ENCODE data around the gene THBS3.
"Not testable (repeated sequence)": the region's sequence is repeated elsewhere in the genome, so short reads cannot be mapped to it uniquely, and the experiment has no call there.

THBS3 gene

DNA sequence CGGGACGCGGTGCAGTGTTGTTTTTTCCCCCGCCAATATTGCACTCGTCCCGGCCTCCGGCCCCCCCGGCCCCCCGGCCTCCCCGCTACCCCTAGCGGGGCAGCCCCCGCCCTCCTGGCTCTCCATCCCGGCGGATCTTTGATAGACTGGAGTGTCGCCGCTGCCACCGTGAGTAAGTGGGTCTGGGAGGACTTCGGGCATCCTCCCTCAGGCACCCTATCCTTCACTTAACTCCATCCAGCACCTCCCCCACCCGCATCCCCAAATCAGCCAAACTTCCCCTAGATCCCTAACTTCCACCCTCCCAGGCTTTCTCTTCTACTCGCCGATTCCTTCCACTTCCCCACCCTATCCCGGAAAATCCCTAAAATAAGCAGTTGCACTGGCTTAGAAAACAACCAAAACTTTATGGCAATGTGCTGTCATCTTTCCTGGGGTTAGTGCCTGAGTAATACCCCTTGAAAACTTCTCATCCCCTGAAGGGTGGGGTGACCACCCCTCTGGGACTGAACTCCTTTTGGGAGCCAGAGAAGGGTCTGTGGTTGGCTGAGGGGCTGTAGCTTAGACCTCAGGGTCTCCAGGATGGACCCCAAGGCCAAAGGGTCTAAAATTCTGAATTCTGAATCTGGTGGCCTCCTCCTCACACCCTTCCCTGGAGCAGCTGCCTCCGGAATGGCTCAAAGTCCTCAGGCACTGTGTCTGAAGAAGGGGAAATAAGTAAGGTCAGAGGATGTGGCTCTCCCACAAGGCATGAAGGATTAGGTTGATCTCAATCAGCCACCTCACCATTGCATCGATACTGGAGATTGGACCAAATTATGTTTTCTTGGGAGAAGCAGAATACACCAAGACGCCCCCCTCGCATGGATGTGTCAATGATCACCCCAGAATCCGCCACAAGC, 12.2 kb downstream of the THBS3 start:
- ChIA-PET CTCF (interaction anchor here (0.9 to 6.4 kb wide), 7 partner anchors 11 to 72 kb away, joined by 3 to 130 read pairs (median 4); partner anchors contain the start of genes KRTCAP2, MTX1, THBS3 and TRIM46), POLR2A (no interaction called here)
- Histone ChIP-seq H3K4me3 (ENCODE audit: control insufficient read depth in 1 of 7, extremely low read depth in 1 of 7, insufficient read depth in 4 of 7, low read depth in 2 of 7, low read length in 6 of 7) (peak overlapping the region in 5 of 7 experiments; percentile 11 to 86 (median 68)), H3K27me3 (replicated peaks in 2 of 5; ENCODE audit: control insufficient read depth in 4 of 5, insufficient read depth in 5 of 5, low read length in 4 of 5) (no peaks in the 10 kb centered on the region), H3K9me3 (ENCODE audit: control extremely low read depth in 1 of 5, control insufficient read depth in 4 of 5, insufficient read depth in 2 of 5, low read depth in 1 of 5, low read length in 4 of 5) (no peaks in the 10 kb centered on the region), H3K36me3 (ENCODE audit: control insufficient read depth in 4 of 4, insufficient read depth in 4 of 4, low read length in 3 of 4) (peaks cover 0 to 31% (median 0%) of the 10 kb centered on the region in 4 experiments), H3K27ac (ENCODE audit: insufficient read depth in 1 of 2, low read depth in 1 of 2, low read length in 2 of 2, poor library complexity in 1 of 2, severe bottlenecking in 2 of 2) (no peak overlapping the region), H3K4me1 (ENCODE audit: control extremely low read depth in 1 of 4, control insufficient read depth in 4 of 4, insufficient read depth in 4 of 4, low read length in 3 of 4) (peaks cover 0 to 35% (median 32%) of the 10 kb centered on the region in 4 experiments)
- DNase-seq = no peak
- 75% methylated on average over 8 of the region's 27 CpGs for WGBS (ENCODE audit: insufficient coverage)

DNA sequence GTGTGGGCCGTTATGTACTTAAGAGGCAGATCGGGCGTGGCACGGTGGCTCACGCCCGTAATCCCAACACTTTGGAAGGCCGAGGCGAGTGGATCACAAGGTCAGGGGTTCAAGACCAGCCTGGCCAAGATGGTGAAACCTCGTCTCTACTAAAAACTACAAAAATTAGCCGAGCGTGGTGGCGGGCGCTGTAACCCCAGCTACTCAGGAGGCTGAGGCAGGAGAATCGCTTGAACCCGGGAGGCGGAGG, 13.8 kb downstream of the THBS3 start:
- Histone ChIP-seq H3K4me1 (ENCODE audit: control extremely low read depth in 1 of 4, control insufficient read depth in 4 of 4, insufficient read depth in 4 of 4, low read length in 3 of 4) (peaks cover 0 to 35% (median 32%) of the 10 kb centered on the region in 4 experiments), H3K36me3 (ENCODE audit: control insufficient read depth in 4 of 4, insufficient read depth in 4 of 4, low read length in 3 of 4) (peaks cover 0 to 24% (median 0%) of the 10 kb centered on the region in 4 experiments), H3K27ac (ENCODE audit: insufficient read depth in 1 of 2, low read depth in 1 of 2, low read length in 2 of 2, poor library complexity in 1 of 2, severe bottlenecking in 2 of 2) (peak overlapping the region; percentile 66 to 84), H3K4me3 (ENCODE audit: control insufficient read depth in 1 of 7, extremely low read depth in 1 of 7, insufficient read depth in 4 of 7, low read depth in 2 of 7, low read length in 6 of 7) (peak overlapping the region in 6 of 7 experiments; percentile 65 to 86 (median 74))
- 7% methylated on average over 14 of the region's 16 CpGs for WGBS (ENCODE audit: insufficient coverage)
- H3K27me3 ChIP-seq (replicated peaks in 2 of 5; ENCODE audit: control insufficient read depth in 4 of 5, insufficient read depth in 5 of 5, low read length in 4 of 5); H3K9me3 ChIP-seq (ENCODE audit: control extremely low read depth in 1 of 5, control insufficient read depth in 4 of 5, insufficient read depth in 2 of 5, low read depth in 1 of 5, low read length in 4 of 5); DNase-seq: not testable (repeated sequence)
- ChIA-PET CTCF (interaction anchor here (0.6 to 6.4 kb wide), 13 partner anchors 8 to 640 kb away, joined by 3 to 130 read pairs (median 6); partner anchors contain the start of genes KRTCAP2, MSTO1, MTX1 and THBS3), POLR2A (interaction anchor here (0.6 to 1.9 kb wide), 6 partner anchors 13 to 1604 kb away, joined by 3 to 8 read pairs (median 4); partner anchors contain the start of gene KRTCAP2)

DNA sequence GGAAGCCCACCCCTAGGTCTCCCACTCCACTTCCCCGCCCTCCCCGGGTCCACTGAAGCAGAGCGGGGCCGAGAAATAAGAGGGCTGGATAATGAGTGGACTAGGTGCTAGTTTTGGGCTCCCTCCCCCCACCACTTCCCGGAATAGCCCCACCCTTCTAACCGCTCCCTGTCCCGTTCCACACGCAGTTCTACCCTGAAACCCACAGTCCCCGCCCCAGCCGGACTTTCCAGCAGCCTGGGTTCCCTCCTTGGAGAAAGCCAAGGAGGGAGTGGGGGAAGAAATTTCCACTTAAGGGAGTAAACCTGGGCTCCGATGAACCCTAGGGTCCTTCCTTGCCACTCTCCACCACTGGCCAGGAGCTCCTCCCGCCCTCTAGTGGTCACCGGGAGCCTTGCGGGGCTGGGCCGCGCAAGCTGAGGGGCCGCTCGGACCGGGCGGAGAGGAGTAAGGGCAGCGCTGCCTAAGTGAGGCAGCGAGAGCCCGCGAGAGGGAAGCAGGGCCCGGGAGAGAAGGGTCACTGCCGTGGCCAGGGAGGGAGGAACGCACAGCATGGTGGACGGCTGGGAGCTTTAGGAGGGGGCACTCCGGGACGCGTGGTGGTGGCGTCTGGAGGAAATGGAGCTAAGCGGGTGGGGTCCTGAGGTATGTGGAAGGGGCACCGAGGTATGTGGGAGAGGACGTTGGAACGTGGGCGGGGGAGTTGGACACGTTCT, 14.3 kb downstream of the THBS3 start:
- H3K4me1 ChIP-seq (ENCODE audit: control extremely low read depth in 1 of 4, control insufficient read depth in 4 of 4, insufficient read depth in 4 of 4, low read length in 3 of 4) = peaks cover 0 to 35% (median 32%) of the 10 kb centered on the region in 4 experiments
- WGBS (ENCODE audit: insufficient coverage) = 0% methylated on average over 27 of the region's 38 CpGs
- H3K4me3 ChIP-seq (ENCODE audit: control insufficient read depth in 1 of 7, extremely low read depth in 1 of 7, insufficient read depth in 4 of 7, low read depth in 2 of 7, low read length in 6 of 7) = peak overlapping the region; percentile 51 to 86 (median 74)
- H3K36me3 ChIP-seq (ENCODE audit: control insufficient read depth in 4 of 4, insufficient read depth in 4 of 4, low read length in 3 of 4) = peaks cover 0 to 23% (median 0%) of the 10 kb centered on the region in 4 experiments
- ChIA-PET POLR2A (interaction anchor here (0.6 to 1.9 kb wide), 5 partner anchors 14 to 853 kb away, joined by 3 to 8 read pairs (median 4); partner anchors contain the start of gene KRTCAP2), CTCF (interaction anchor here (0.5 to 6.4 kb wide), 20 partner anchors 8 to 641 kb away, joined by 3 to 130 read pairs (median 4); partner anchors contain the start of genes KRTCAP2, MSTO1, MTX1 and THBS3)
- peak overlapping the region; percentile 66 to 84 for H3K27ac ChIP-seq (ENCODE audit: insufficient read depth in 1 of 2, low read depth in 1 of 2, low read length in 2 of 2, poor library complexity in 1 of 2, severe bottlenecking in 2 of 2)
- H3K27me3 ChIP-seq (replicated peaks in 2 of 5; ENCODE audit: control insufficient read depth in 4 of 5, insufficient read depth in 5 of 5, low read length in 4 of 5) = no peaks in the 10 kb centered on the region
- DNase-seq = peak; percentile 79 to 84 (median 81)
- H3K9me3 ChIP-seq (ENCODE audit: control extremely low read depth in 1 of 5, control insufficient read depth in 4 of 5, insufficient read depth in 2 of 5, low read depth in 1 of 5, low read length in 4 of 5) = no peaks in the 10 kb centered on the region

DNA sequence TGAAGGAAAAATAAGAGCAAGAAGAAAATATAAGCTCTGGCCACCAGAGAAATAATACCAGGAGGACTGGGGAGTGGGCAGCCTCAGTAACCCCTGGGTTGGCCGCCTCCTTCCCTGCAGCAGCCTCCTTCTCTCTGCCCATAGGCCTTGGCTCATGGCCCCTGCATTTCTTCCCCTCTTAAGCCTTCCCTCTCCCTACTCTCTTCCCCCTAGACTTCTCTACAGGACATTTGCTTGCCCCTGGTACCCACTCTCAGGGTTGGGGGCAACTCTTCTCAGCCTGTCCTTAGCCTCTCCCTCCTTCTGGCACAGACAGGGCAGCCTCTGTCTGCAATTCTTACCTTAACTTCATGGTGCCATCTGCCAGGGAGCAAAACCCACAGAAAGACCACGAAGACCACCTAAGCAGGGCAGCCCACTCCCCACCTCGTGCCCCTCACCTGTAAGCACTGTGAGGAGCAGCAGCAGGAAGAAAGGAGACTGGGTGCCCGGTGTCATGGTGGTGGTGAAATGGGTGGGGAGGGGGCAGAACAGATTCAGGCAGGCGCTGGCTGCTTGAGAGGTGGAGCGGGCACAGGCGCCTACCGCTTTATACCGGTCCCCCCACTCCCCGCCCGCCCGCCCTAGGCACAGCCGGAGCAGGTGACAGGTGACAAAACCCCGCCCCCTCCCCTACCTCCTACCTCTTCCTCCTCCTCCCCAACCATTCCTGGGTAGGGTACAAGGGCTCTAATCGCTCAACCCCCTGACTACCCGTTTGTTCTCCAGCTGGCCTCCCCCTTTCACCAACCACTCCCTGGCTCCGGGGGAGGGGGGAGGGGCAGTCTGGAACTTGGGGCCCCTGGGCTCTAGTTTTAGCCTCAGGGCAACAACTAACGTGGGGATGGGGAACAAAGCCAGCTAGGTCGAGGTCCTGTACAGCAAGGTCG, 15.1 kb downstream of the THBS3 start:
- Histone ChIP-seq H3K36me3 (ENCODE audit: control insufficient read depth in 4 of 4, insufficient read depth in 4 of 4, low read length in 3 of 4) (peaks cover 0 to 15% (median 0%) of the 10 kb centered on the region in 4 experiments), H3K27ac (ENCODE audit: insufficient read depth in 1 of 2, low read depth in 1 of 2, low read length in 2 of 2, poor library complexity in 1 of 2, severe bottlenecking in 2 of 2) (peak overlapping the region; percentile 66 to 84), H3K9me3 (ENCODE audit: control extremely low read depth in 1 of 5, control insufficient read depth in 4 of 5, insufficient read depth in 2 of 5, low read depth in 1 of 5, low read length in 4 of 5) (no peaks in the 10 kb centered on the region), H3K27me3 (replicated peaks in 2 of 5; ENCODE audit: control insufficient read depth in 4 of 5, insufficient read depth in 5 of 5, low read length in 4 of 5) (no peaks in the 10 kb centered on the region), H3K4me1 (ENCODE audit: control extremely low read depth in 1 of 4, control insufficient read depth in 4 of 4, insufficient read depth in 4 of 4, low read length in 3 of 4) (peaks cover 0 to 35% (median 32%) of the 10 kb centered on the region in 4 experiments), H3K4me3 (ENCODE audit: control insufficient read depth in 1 of 7, extremely low read depth in 1 of 7, insufficient read depth in 4 of 7, low read depth in 2 of 7, low read length in 6 of 7) (peak overlapping the region in 6 of 7 experiments; percentile 65 to 86 (median 74))
- ChIA-PET CTCF (interaction anchor here (0.5 to 6.4 kb wide), 17 partner anchors 9 to 642 kb away, joined by 3 to 130 read pairs (median 4); partner anchors contain the start of genes KRTCAP2, MTX1, THBS3 and TRIM46), POLR2A (interaction anchor here (1.9 kb wide), 1 partner anchor 20 kb away, joined by 8 read pairs; the partner anchor contains the start of gene KRTCAP2)
- 37% methylated on average over 6 of the region's 20 CpGs for WGBS (ENCODE audit: insufficient coverage)
- DNase-seq = peak in 2 of 3 donors; percentile 62 to 67

DNA sequence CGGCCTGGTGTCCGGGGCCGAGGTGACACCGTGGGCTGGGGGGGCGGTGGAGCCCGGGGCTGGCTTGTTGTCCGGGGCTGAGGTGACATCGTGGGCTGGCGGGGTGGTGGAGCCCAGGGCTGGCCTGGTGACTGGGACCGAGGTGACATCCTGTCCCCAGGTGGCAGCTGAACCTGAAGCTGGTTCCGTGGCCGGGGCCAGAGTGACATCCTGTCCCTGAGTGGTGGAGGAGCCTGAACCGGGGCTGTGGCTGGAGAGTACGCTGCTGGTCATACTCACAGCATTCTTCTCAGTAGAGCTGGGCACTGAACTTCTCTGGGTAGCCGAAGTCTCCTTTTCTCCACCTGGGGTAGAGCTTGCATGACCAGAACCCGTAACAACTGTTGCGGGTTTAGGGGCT, 15.8 kb downstream of the THBS3 start:
- Histone ChIP-seq H3K4me3 (ENCODE audit: control insufficient read depth in 1 of 7, extremely low read depth in 1 of 7, insufficient read depth in 4 of 7, low read depth in 2 of 7, low read length in 6 of 7) (no peak overlapping the region), H3K27ac (ENCODE audit: insufficient read depth in 1 of 2, low read depth in 1 of 2, low read length in 2 of 2, poor library complexity in 1 of 2, severe bottlenecking in 2 of 2) (peak overlapping the region in 1 of 2 experiments; percentile 70), H3K4me1 (ENCODE audit: control extremely low read depth in 1 of 4, control insufficient read depth in 4 of 4, insufficient read depth in 4 of 4, low read length in 3 of 4) (peaks cover 0 to 35% (median 32%) of the 10 kb centered on the region in 4 experiments), H3K9me3 (ENCODE audit: control extremely low read depth in 1 of 5, control insufficient read depth in 4 of 5, insufficient read depth in 2 of 5, low read depth in 1 of 5, low read length in 4 of 5) (no peaks in the 10 kb centered on the region), H3K27me3 (replicated peaks in 2 of 5; ENCODE audit: control insufficient read depth in 4 of 5, insufficient read depth in 5 of 5, low read length in 4 of 5) (no peaks in the 10 kb centered on the region), H3K36me3 (ENCODE audit: control insufficient read depth in 4 of 4, insufficient read depth in 4 of 4, low read length in 3 of 4) (peaks cover 0 to 9% (median 0%) of the 10 kb centered on the region in 4 experiments)
- ChIA-PET POLR2A (no interaction called here), CTCF (interaction anchor here (0.8 to 6.4 kb wide), 5 partner anchors 8 to 36 kb away, joined by 3 to 130 read pairs (median 18); partner anchors contain the start of genes KRTCAP2, MTX1, THBS3 and TRIM46)
- no peak for DNase-seq
- WGBS (ENCODE audit: insufficient coverage) = 95% methylated on average over 9 of the region's 17 CpGs

DNA sequence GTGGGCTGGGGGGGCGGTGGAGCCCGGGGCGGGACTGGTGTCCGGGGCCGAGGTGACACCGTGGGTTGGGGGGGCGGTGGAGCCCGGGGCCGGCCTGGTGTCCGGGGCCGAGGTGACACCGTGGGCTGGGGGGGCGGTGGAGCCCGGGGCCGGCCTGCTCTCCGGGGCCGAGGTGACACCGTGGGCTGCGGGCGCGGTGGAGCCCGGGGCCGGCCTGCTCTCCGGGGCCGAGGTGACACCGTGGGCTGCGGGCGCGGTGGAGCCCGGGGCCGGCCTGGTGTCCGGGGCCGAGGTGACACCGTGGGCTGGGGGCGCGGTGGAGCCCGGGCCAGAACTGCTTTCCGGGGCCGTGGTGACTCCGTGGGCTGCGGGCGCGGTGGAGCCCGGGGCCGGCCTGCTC, 17.8 kb downstream of the THBS3 start:
- 97% methylated on average over 16 of the region's 45 CpGs for WGBS (ENCODE audit: insufficient coverage)
- DNase-seq; H3K36me3 ChIP-seq (ENCODE audit: control insufficient read depth in 4 of 4, insufficient read depth in 4 of 4, low read length in 3 of 4); CTCF ChIA-PET; H3K27me3 ChIP-seq (replicated peaks in 2 of 5; ENCODE audit: control insufficient read depth in 4 of 5, insufficient read depth in 5 of 5, low read length in 4 of 5); POLR2A ChIA-PET; H3K9me3 ChIP-seq (ENCODE audit: control extremely low read depth in 1 of 5, control insufficient read depth in 4 of 5, insufficient read depth in 2 of 5, low read depth in 1 of 5, low read length in 4 of 5); H3K4me3 ChIP-seq (ENCODE audit: control insufficient read depth in 1 of 7, extremely low read depth in 1 of 7, insufficient read depth in 4 of 7, low read depth in 2 of 7, low read length in 6 of 7); H3K27ac ChIP-seq (ENCODE audit: insufficient read depth in 1 of 2, low read depth in 1 of 2, low read length in 2 of 2, poor library complexity in 1 of 2, severe bottlenecking in 2 of 2): not testable (repeated sequence)
- peaks cover 0 to 35% (median 26%) of the 10 kb centered on the region in 4 experiments for H3K4me1 ChIP-seq (ENCODE audit: control extremely low read depth in 1 of 4, control insufficient read depth in 4 of 4, insufficient read depth in 4 of 4, low read length in 3 of 4)
